Thyroid gland (tissue), 4 donors: ENCODE measurements around the gene NNT.

Experiments
- POLR2A ChIP-seq, 2 donors: fragments of 450-650 bp; IDR thresholded peaks; one replicate each; pipeline ENCODE4 v1.6.1; 2017; ENCODE audit warnings: antibody characterized with exemption in 2 of 2, mild to moderate bottlenecking in 2 of 2, moderate library complexity in 1 of 2
- TF ChIP-seq, protein P1 (sequence below), 6 experiments: fragments of 200-600 bp in 3 of 6; fragments of 450-650 bp in 3 of 6; sonication (generic) in 3 of 6; IDR thresholded peaks; one replicate each; pipeline ENCODE4 v1.5.1; 2016 to 2019; ENCODE audit warnings: antibody characterized with exemption in 6 of 6, mild to moderate bottlenecking in 2 of 6, inconsistent platforms in 1 of 6, moderate library complexity in 1 of 6

DNA sequence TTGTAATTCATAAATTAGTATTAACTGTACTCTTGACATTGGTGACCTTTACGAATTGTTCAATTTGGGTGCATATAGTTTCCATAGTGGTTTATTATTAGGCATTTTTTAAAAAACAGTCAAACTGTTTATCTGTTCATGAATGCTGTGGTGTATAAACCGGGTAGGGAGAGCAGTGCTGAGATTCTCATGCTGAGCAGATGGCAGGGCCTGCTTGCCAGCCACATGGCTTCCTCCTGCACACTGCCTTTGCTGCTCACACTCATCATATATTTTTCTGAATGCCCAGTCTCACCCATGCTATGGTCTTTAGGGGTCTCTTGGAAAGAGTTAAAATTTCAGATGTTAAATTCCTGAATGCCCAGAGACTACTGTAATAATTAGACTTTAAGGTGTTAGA, 40.8 kb downstream of the NNT start:
- TF ChIP-seq, protein P1, sequence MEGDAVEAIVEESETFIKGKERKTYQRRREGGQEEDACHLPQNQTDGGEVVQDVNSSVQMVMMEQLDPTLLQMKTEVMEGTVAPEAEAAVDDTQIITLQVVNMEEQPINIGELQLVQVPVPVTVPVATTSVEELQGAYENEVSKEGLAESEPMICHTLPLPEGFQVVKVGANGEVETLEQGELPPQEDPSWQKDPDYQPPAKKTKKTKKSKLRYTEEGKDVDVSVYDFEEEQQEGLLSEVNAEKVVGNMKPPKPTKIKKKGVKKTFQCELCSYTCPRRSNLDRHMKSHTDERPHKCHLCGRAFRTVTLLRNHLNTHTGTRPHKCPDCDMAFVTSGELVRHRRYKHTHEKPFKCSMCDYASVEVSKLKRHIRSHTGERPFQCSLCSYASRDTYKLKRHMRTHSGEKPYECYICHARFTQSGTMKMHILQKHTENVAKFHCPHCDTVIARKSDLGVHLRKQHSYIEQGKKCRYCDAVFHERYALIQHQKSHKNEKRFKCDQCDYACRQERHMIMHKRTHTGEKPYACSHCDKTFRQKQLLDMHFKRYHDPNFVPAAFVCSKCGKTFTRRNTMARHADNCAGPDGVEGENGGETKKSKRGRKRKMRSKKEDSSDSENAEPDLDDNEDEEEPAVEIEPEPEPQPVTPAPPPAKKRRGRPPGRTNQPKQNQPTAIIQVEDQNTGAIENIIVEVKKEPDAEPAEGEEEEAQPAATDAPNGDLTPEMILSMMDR (IDR thresholded peaks at IDR 0.05), result no peak
- no peak for TF ChIP-seq POLR2A (IDR thresholded peaks at IDR 0.05)
